Measurements from ENCODE around the gene TMEM131. TPM values are rescaled to one million over a fixed set of nuclear protein-coding genes. Genes with fewer than 3 reads are reported as not detected.

The TMEM131 gene
- total RNA-seq, 1 experiment from 2014 or later, result 29.2 TPM

DNA sequence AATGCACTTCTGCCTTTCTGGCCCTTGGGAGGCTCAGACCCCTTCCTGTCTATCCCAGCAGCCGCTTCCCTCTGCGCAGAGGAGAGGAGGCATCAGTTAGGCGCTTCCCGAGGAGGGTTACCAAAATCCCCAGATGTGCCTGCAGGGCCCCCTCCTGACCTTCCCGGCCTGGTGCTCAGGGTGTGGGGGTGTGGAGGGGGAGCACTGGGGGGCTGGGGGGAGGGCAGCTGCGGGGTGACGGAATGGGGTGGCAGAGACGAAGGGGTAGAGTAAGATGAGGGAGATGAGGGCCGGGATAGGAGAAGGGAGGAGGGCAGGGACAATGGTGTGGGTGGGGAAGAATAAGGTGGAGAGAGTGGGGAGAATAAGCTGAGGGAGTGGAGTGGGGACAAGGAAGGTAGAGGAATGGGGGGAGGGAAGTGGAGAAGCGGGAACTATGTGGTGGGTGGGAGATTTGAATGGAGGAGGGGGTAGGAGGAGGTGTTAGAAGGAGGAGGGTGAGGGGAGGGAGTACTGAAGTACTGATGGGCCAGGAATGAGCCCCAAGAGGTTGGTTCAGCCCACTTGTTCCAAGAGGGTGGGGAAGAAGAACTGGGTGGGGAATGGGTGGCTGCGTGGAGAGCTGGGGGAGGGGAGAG, 288.9 kb downstream of the TMEM131 start:
- intact Hi-C loops (cut with micrococcal nuclease; ENCODE audit: unreplicated experiment), result no loop called here
- no TSS peak for BruUV-seq (replicated peaks)

More for the DNA sequence above, 288.9 kb downstream of the TMEM131 start:
- Mint-ChIP-seq H3K27ac (ENCODE audit: unreplicated experiment) (no peak overlapping the region), H3K4me1 (ENCODE audit: low read depth, unreplicated experiment) (no peaks in the 10 kb centered on the region), H3K4me3 (ENCODE audit: low read depth, unreplicated experiment) (no peak overlapping the region), H3K27me3 (ENCODE audit: unreplicated experiment) (peaks cover 54% of the 10 kb centered on the region), H3K36me3 (ENCODE audit: insufficient read depth, unreplicated experiment) (no peaks in the 10 kb centered on the region), H3K9me3 (ENCODE audit: low read depth, unreplicated experiment) (no peaks in the 10 kb centered on the region)
- no peak for DNase-seq
- CTCF ChIA-PET, result interaction anchor here (0.7 to 0.9 kb wide), 2 partner anchors 8 to 10 kb away, joined by 3 read pairs; no protein-coding TSS in a partner anchor
- TF ChIP-seq, protein P1, sequence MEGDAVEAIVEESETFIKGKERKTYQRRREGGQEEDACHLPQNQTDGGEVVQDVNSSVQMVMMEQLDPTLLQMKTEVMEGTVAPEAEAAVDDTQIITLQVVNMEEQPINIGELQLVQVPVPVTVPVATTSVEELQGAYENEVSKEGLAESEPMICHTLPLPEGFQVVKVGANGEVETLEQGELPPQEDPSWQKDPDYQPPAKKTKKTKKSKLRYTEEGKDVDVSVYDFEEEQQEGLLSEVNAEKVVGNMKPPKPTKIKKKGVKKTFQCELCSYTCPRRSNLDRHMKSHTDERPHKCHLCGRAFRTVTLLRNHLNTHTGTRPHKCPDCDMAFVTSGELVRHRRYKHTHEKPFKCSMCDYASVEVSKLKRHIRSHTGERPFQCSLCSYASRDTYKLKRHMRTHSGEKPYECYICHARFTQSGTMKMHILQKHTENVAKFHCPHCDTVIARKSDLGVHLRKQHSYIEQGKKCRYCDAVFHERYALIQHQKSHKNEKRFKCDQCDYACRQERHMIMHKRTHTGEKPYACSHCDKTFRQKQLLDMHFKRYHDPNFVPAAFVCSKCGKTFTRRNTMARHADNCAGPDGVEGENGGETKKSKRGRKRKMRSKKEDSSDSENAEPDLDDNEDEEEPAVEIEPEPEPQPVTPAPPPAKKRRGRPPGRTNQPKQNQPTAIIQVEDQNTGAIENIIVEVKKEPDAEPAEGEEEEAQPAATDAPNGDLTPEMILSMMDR (IDR thresholded peaks at IDR 0.05; ENCODE audit: unreplicated experiment), result no peak

Other genes starting within 250 kb of the TMEM131 start
- gene VWA3B, start 91.2 kb upstream of the TMEM131 start, total RNA-seq (2022), result not detected in 2 replicates